A549 (cell line): Measurements from ENCODE around the gene PPIE.

Experiments
- BHLHE40 ChIP-seq: IDR thresholded peaks from 2 replicates; pipeline ENCODE4 v1.6.1; 2012; ENCODE audit warnings: low read depth, low read length, inconsistent platforms
- CBX8 ChIP-seq: fragments of 200-600 bp; sonication (generic); IDR thresholded peaks from 2 replicates; pipeline ENCODE4 v1.6.1; 2016
- CEBPB ChIP-seq, 2 experiments: fragments of >200 bp in 1 of 2; sonication (Bioruptor Twin) in 1 of 2; formaldehyde crosslinking in 1 of 2; IDR thresholded peaks; 2 replicates each; pipeline ENCODE4 v1.6.1; 2012 to 2016
- CTCF ChIP-seq: fragments of >200 bp; sonication (Bioruptor Twin); formaldehyde crosslinking; IDR thresholded peaks from 3 replicates; pipeline ENCODE4 v1.5.1; 2016
- ESRRA ChIP-seq: fragments of 150-350 bp; IDR thresholded peaks from 2 replicates; pipeline ENCODE4 v1.6.1; 2014; ENCODE audit warnings: mild to moderate bottlenecking, low read length, borderline replicate concordance
- FOSB ChIP-seq: fragments of 250-450 bp; sonication (Bioruptor Pico); IDR thresholded peaks from 2 replicates; pipeline ENCODE4 v1.5.0; 2020; ENCODE audit warnings: mild to moderate bottlenecking, moderate library complexity
- FOSL2 ChIP-seq, 2 experiments: fragments of 450-650 bp in 1 of 2; fragments of >200 bp in 1 of 2; sonication (Bioruptor Twin) in 1 of 2; formaldehyde crosslinking; IDR thresholded peaks; 2 replicates each; pipeline versions ENCODE4 v1.5.0 to v1.6.1; 2016 to 2020; ENCODE audit warnings: mild to moderate bottlenecking in 1 of 2, moderate library complexity in 1 of 2
- PBX3 ChIP-seq: IDR thresholded peaks from 2 replicates; pipeline ENCODE4 v1.6.1; 2012
- POLR2A ChIP-seq: IDR thresholded peaks from 2 replicates; pipeline ENCODE4 v1.6.1; 2012; ENCODE audit warnings: mild to moderate bottlenecking, low read length
- TF ChIP-seq, protein P1 (sequence below): fragments of 200-600 bp; sonication (generic); IDR thresholded peaks from 2 replicates; pipeline ENCODE4 v1.6.1; 2016; ENCODE audit warnings: antibody characterized with exemption, mild to moderate bottlenecking, moderate library complexity

- TF ChIP-seq CTCF: no peak
- TF ChIP-seq POLR2A: no peak
- no peak for TF ChIP-seq FOSB (CRISPR knock-in tag)
- TF ChIP-seq PBX3: no peak
- TF ChIP-seq FOSL2 (IDR thresholded peaks at IDR 0.05): no peak
- no peak for TF ChIP-seq FOSL2 (CRISPR knock-in tag; IDR thresholded peaks at IDR 0.05)
- no peak for TF ChIP-seq CEBPB (IDR thresholded peaks at IDR 0.05)
- TF ChIP-seq, protein P1, sequence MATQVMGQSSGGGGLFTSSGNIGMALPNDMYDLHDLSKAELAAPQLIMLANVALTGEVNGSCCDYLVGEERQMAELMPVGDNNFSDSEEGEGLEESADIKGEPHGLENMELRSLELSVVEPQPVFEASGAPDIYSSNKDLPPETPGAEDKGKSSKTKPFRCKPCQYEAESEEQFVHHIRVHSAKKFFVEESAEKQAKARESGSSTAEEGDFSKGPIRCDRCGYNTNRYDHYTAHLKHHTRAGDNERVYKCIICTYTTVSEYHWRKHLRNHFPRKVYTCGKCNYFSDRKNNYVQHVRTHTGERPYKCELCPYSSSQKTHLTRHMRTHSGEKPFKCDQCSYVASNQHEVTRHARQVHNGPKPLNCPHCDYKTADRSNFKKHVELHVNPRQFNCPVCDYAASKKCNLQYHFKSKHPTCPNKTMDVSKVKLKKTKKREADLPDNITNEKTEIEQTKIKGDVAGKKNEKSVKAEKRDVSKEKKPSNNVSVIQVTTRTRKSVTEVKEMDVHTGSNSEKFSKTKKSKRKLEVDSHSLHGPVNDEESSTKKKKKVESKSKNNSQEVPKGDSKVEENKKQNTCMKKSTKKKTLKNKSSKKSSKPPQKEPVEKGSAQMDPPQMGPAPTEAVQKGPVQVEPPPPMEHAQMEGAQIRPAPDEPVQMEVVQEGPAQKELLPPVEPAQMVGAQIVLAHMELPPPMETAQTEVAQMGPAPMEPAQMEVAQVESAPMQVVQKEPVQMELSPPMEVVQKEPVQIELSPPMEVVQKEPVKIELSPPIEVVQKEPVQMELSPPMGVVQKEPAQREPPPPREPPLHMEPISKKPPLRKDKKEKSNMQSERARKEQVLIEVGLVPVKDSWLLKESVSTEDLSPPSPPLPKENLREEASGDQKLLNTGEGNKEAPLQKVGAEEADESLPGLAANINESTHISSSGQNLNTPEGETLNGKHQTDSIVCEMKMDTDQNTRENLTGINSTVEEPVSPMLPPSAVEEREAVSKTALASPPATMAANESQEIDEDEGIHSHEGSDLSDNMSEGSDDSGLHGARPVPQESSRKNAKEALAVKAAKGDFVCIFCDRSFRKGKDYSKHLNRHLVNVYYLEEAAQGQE: no peak
- no peak for TF ChIP-seq ESRRA
- no peak for TF ChIP-seq BHLHE40
- no peak for TF ChIP-seq CBX8
Measured at GRCh38 chr1:39704757-39705156, 33.9 kb upstream of the PPIE start.
